Effector CD8-positive, alpha-beta T cell (primary cell): ENCODE measurements around the gene ITGB3BP.
A peak's percentile ranks its signal among the peaks of the same experiment; 100 is the strongest.
"Not testable (repeated sequence)": the region's sequence is repeated elsewhere in the genome, so short reads cannot be mapped to it uniquely, and the experiment has no call there.

Source experiments
- DNase-seq: peaks from one replicate; lab custom pipeline; 2025; lab: John Stamatoyannopoulos, UW
- total RNA-seq, 4 experiments: gene quantifications; one replicate each; lab custom pipeline; 2026; lab: John Stamatoyannopoulos, UW

ITGB3BP gene
- 7.4 to 16.9 (median 9.1) reads per million in 4 experiments for total RNA-seq

DNA sequence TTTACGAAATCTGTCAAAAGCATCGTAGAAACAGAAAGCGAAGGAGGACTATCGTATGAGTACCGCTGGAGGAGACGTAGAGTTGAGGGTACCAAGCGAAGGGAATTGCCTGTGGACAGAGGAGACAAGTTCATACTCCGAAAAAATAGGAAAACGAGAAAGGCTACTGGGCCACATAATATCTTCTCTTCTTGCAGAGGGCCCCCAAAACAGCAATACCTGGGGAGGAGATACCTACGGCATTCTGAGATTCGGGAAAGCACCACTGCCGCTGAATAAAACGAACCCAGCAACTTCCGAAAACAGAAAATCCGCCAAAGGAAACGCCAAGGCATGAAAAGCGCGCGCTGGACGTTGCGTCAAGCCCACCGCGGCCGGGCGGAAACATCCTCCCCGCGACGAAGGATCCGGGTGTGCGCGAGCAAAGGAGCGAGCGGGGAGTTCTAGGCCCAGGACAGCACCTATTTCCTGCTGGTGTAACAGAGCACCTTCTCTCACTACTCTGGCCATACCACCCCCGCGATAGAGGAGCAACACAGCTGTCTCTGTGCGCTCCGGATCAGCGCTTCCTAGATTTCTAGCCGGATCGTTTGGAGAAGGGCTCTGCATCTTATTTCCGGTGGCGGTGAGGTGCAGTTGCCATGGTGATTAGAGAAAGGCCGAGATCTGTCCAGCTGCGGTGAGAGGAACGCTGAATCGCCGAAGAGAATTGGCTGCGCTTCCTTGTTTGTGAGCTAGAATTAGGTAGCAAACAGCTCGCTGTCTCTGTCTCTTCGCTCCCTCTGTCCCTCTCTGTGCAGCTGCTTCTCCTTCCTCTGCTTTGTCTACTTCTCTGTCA, at the start of gene ITGB3BP, which contains the start of gene EFCAB7:
ITGB3BP (minus strand) TSS at position 335 of the 838 bp plus-strand sequence; CDS start at position 243, 92 bp downstream.
EFCAB7 (plus strand) TSS at position 635 of the 838 bp plus-strand sequence. CDS start 2,048 bp downstream, outside the sequence.
- DNase-seq, result peak; percentile 60

GRCh38 chr1:63572686-63573085, 49.7 kb upstream of the ITGB3BP start:
- not testable (repeated sequence) for DNase-seq

DNA sequence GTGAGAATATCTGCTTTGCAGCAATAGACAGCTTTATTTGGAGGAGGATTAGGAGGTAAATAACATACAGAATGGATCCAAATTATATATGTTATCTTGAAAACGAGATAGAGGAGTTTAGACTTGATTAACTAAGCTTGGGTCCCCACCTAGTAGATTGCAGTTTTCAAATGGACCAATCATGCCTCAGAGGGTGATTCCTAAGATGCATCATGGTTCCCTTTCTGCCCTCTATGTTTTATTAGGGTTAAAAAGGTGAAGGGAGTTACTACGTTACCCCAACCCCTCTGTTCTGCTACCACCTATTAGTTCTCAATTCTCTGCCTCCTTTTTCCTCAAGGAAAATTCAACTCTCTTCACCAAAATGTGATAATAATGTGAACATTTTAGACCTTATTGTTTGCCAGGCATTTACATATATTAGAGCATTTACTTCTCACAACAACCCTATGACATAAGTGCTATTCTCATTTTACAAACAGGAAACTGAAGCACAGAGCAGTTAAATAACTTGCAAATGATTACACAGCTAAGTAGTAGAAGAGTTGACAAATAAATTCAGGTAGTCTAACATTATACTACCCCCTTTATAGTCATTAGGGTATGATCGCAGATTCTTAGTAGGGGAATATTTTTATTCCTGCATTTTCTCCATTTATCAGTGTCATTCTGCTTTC, 46.8 kb upstream of the ITGB3BP start:
- DNase-seq, result no peak

DNA sequence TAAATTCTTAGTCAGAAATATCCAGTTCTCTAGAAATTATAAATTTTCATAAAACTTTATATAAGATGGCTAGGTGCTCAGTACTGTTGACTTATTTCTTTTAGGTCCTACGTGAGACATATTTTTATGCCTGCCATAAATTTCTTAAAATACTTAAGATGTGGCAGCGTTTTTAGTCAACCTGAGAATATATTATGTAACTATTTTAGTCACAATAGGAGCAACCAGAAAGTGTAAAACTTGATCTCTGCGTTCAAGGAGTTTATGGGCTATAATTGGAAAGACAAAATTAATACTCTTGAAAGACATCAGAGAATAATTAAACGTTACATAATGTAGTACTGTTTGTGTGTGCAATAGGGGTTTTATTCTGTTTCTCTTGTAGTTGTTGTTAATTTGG, 46.0 kb upstream of the ITGB3BP start:
- no peak for DNase-seq

DNA sequence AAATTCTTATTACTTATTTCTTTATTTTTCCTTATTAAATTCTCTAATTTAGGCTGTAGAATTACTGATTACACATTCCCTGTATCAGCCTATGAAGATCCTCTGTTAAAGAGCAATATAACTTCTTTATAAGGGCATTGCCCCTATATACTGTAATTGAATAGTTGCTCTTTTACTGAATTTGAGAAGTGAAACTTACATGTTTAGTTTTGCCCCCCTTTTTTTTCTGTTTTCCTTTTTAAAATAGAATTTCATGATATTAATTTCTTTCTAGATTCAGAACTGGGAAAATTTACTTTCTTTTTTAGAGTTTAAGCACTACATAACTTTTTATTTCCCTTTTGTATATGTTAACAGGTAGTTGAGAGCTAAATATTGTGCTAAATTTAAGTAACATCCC, 40.7 kb upstream of the ITGB3BP start:
- DNase-seq, result no peak

GRCh38 chr1:63559357-63559756, 36.3 kb upstream of the ITGB3BP start:
- DNase-seq, result no peak

DNA sequence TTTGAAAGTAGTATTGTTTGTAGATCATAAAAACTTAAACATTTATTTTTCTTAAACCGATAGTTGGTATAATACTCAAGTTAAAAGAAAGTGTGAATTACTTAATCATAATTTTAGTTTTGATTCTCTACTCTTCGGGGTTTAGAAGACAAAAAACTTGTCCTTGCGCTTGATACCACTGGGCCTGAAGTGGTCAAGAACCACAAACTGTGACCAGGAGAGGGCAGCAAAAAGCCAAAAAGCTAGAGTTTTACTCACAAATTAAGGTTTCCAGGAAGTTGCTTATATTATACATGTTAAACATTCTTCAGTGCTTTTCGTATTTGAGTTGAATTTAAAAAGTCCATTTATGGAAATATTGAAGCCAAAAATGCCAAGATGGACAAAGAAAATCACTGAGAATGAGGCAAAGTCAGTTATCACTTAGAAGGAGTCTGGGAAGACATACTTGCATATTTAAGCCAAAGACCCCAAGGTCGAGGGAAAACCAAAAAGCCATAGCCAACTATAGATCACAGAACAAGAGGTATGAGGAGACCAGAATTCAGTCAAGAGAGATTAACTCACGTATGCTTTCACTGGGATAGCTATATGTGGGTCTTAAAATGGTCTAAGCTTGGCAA, 34.5 kb upstream of the ITGB3BP start:
- no peak for DNase-seq

- DNase-seq, result no peak
These were observed 32.5 kb upstream of the ITGB3BP start for GRCh38 chr1:63555480-63555879.

DNA sequence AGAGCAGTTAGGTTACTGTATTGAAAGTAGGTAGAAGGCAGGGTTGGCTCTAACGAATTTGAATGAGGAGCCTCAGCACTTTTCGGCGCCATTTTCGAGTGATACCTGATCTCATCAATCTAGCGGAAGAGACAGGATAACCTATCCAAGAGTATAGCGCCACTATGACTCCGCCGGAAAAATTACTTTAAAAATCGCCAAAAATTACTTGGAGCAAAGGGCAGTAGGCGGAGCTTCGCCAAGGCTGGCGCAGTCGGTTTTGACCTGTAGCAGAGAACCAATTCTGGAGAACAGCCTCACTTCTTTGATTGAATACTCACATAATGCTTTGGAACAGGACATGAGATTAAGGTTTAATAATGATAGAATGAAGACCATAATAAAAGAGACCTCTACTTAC, 25.9 kb upstream of the ITGB3BP start:
- no peak for DNase-seq

- no peak for DNase-seq
These were observed 25.3 kb upstream of the ITGB3BP start for GRCh38 chr1:63548303-63548702.

DNA sequence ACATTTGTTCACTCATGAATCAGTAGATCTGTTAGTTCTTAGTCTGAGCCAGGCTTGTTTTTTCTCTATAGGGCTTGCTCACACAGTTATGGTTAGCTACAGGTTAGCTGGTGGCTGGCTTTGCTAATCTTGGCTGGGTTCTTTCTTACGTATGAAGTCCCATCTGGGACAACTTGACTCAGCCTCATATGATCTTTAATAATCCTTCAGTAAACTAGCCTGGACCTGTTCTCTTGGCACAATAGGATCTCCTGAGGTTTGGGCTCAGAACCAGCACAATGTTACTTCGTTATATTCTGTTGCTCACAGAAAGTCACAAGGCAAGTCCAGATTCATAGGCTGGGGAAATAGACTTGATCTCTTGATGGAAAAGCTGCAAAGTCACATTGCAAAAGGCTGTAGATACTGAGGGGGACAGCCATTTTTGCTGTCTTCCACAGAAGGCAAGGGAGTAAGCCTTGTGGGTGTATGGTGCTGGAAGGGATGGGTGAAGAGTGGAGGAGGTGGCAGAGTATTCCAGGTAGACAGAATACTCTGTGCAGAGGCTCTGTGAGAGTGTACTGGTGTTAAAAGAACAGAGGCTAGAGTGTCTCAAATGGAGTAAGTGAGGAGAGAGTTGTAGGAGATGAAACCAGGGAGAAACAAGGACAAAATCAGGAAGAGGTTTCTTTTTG, 24.7 kb upstream of the ITGB3BP start:
- no peak for DNase-seq

DNA sequence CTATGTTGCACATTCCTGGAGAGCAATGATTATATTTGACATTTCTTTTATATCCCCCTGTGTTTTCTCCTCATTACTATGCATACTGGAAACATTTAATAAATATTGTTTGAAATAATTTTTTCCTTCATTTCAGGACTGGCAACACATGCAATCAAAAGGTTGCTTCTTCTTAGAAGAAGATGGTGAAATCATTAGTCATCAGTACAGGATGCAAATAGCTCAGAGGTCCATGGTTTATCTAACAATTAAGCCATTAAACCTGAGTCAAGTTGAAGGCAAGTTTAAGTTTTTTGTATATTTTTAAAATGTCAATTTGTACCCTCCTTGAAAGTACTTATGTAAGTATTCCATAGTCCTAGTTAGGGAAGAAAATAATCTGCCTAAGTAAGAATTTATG, 22.8 kb upstream of the ITGB3BP start:
- no peak for DNase-seq

- no peak for DNase-seq
These were observed 14.9 kb upstream of the ITGB3BP start for GRCh38 chr1:63537940-63538339.

- DNase-seq, result no peak
These were observed 14.0 kb upstream of the ITGB3BP start for GRCh38 chr1:63537006-63537405.

- no peak for DNase-seq
These were observed 11.4 kb upstream of the ITGB3BP start for GRCh38 chr1:63534406-63534805.

DNA sequence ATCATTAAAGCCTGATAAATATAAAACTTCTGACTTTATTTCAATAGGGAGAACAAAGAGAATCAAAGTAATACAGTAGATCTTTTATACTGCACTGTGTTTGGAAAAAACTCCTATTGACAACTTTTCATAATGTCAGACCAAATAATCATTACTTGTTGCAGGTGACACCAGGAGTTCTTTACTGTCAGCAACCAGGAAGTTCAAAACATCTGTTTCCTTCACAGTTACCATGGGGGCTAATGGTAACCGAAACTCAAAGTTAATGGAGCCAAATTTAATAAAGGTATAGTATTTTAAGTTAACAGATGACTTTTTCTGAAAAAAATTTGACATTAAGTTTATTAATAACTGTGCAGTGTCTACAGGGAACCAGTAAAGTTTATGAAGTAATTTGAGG, 10.9 kb upstream of the ITGB3BP start:
- no peak for DNase-seq

GRCh38 chr1:63532727-63533126, 9.7 kb upstream of the ITGB3BP start:
- DNase-seq, result no peak

DNA sequence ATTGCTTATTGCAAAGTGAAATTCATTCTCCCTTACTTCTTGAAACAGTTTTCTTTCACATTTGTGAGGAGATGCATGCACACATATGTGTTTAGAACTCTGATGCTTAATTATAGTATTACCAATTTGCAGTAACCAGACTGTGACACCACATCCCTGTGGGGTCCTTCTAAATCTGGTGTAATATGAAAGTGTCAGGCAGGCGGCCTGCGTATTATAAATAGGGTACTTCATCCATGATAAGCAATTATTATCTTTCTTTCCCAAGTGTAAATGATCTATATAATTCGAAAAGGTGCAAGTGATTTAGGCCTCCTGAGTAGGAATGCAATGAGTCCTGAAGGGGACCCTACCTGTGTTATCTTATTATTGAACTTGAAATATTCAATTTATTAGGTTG, 1.2 kb upstream of the ITGB3BP start:
- DNase-seq, result no peak

DNA sequence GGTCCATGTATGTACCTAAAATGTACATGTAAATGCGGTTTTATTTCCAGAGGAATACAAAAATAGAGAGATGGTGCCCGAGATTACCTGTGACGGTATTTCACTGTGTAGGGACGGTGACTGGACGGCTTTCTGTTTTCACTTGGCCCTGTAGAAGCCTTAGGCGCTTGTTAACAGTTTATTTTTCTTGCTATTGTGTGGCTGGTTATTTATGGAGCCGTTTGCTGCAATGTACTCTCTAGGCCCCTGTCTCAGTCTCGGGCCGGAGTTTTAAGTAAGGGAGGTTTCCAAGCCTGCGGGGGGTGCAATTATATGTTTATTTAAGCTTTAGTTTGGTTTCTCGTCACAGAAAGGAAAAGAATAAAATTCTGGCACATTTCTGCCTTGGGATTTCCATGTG, 713 bp upstream of the ITGB3BP start:
- DNase-seq, result no peak

GRCh38 chr1:63516629-63517028, 6.4 kb downstream of the ITGB3BP start:
- no peak for DNase-seq

GRCh38 chr1:63512584-63512983, 10.4 kb downstream of the ITGB3BP start:
- no peak for DNase-seq

DNA sequence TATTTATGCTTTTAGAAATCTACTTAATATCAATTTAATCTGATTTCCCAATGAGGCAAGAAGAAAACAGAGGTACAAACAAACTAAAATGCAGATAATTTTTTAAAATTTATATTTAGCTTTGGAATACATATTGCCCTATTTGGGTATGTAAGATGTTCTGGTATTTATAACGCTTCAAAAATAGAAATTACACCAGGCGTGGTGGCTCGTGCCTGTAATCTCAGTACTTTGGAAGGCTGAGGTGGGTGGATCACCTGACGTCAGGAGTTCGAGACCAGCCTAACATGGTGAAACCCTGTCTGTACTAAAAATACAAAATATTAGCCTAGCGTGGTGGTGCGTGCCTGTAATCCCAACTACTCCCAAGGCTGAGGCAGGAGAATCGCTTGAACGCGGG, 13.3 kb downstream of the ITGB3BP start:
- DNase-seq, result no peak
